GM12801 (cell line): Measurements from ENCODE around the gene RBP5.

ENCODE experiments used
- TF ChIP-seq, protein P1 (sequence below): IDR thresholded peaks from one replicate; pipeline ENCODE4 v1.5.1; 2011; ENCODE audit warnings: control low read depth; ENCODE audit not compliant: insufficient read length; ENCODE audit errors: extremely low read depth

Gene RBP5, protein sequence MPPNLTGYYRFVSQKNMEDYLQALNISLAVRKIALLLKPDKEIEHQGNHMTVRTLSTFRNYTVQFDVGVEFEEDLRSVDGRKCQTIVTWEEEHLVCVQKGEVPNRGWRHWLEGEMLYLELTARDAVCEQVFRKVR

DNA sequence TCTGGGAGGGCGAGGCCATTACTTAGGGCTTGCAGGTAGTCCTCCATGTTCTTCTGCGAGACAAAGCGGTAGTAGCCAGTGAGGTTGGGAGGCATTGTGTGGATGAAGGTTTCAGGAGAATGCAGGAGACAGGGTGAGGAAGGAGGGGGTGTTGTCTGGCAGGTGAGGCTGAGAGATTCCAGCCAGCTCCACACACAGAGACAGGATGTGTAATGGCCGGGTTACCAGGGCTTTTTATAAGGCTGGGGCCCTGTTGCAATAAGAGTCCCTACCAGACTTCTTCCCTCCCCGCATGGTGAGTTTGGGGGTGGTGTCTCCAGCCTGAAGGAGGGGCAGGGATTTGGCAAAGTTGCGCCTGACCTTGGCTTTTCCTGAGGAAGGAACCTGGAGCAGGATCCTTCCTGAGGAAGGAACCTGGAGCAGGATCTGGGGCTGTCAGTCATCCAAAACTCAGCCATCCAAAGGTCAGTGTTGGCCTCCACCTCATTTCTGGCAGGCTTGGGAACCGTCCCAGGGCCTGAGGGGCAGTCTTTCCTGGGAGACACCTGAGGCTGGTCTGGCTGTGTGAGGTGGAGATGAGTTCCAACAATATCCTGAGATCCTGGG lies at the start of gene RBP5:
RBP5 (minus strand) TSS at position 209 of the 606 bp plus-strand sequence; CDS start at position 95, 114 bp downstream.
- TF ChIP-seq, protein P1, sequence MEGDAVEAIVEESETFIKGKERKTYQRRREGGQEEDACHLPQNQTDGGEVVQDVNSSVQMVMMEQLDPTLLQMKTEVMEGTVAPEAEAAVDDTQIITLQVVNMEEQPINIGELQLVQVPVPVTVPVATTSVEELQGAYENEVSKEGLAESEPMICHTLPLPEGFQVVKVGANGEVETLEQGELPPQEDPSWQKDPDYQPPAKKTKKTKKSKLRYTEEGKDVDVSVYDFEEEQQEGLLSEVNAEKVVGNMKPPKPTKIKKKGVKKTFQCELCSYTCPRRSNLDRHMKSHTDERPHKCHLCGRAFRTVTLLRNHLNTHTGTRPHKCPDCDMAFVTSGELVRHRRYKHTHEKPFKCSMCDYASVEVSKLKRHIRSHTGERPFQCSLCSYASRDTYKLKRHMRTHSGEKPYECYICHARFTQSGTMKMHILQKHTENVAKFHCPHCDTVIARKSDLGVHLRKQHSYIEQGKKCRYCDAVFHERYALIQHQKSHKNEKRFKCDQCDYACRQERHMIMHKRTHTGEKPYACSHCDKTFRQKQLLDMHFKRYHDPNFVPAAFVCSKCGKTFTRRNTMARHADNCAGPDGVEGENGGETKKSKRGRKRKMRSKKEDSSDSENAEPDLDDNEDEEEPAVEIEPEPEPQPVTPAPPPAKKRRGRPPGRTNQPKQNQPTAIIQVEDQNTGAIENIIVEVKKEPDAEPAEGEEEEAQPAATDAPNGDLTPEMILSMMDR, result no peak

DNA sequence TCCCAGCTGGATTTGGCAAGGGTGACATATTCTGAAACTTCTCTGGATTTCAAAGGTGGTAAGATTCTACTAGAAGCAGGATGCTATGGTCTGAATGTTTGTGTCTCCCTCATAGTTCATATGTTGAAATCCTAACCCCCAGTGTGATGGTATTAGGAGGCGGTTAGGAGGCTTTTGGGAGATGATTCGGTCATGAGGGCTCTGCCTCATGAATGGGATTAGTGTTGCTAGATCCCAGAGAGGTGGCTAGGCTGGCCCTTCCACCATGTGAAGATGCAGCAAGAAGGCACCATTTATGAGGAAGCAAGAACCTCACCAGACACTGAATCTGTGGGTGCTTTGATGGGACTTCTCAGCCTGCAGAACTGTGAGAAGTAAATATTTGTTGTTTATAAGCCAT lies 49.8 kb upstream of the RBP5 start:
- TF ChIP-seq, protein P1, result no peak

DNA sequence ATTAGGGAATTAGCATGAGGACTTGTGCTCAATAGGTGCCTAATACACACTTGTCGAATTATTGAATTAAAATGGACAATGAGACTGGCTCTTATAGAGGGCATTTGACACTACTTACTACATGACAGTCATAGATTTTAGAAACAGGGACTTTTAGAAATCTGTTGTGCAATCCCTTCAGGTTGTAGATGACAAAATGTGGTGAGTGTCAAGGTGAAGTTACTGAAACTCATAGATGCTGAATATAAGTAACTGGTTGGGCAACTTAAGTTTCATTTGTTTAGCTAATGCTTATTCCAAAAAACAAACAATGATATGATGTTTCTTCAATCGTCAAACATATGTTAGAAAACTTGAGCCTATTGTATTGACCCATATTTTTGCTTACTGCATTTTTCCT lies 47.9 kb upstream of the RBP5 start:
- TF ChIP-seq, protein P1, result no peak

DNA sequence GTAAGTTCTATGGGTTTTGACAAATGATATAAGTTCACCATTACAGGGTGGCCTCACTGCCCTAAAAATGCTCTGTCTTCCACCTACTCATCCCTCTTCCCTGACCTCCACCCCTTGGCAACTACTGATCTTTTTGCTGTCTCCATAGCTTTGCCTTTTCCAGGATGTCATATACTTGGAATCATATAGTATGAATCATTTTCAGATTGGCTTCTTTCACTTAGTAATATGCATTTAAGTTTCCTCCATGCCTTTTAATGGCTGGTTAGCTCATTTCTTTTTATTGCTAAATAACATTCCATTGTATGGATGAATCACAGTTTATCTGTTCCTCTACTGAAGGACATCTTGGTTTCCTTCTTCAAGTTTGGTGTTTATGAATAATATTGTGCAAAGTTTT lies 46.8 kb upstream of the RBP5 start:
- TF ChIP-seq, protein P1, result no peak

DNA sequence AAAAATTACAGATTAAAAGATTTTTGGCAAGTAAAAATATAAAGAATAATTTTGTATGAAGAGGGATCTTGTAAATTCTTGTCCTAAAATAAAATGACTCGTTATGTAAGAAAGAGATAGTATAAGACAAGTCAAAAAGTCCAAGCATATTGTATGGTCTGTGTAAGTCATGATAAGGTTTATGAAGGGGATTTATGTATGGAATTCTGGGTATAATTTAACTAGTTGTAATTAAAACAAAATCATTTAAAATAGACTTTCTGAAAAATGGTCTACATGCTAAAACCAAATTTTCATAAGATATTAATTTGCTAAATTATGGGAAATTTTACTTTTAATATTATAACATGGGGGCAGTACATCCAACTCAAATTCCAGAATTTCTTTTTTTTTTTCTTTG lies 43.2 kb upstream of the RBP5 start:
- TF ChIP-seq, protein P1, result no peak

DNA sequence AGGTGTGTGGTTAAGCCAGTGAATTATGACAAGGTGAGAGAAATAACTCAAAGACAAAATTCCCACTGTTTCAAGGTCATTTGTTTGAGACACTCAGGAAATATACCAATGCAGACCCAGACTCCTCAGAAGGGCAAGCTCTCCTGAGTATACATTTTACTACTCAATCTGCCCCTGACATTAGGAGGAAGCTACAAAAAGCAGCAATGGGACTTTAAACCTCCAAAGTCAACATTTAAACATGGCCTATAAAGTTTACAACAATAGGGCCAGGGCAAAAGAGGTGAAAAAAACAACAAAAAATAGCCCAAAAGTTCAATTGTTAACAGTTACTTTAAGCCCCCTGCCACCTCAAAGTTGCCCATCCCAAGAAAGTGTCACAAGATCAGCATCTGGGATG lies 41.3 kb upstream of the RBP5 start:
- TF ChIP-seq, protein P1, result no peak

DNA sequence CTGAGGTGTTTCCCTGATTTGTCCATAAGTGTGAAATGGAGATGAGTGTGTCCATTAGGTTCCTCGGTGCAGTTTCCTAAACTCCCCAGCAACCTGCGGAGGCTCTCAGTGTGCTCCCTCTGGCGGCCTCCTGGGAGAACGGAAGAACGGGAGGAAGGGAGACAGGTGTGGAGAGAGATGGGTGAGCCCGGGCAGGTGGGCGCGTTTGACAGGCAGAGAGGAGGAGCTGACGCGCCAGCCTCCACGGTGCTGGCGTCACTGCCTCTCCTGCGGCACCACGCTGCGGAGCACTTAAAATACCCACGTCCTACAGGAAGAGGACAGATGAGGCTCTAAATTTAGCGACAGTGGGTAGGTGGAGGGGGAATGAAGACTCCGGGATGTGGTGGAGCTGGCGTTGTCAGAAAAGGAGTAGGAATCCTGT lies 34.0 kb upstream of the RBP5 start:
- TF ChIP-seq, protein P1, result no peak
